Measurements from ENCODE around the gene MFSD12. TPM values are rescaled to one million over a fixed set of nuclear protein-coding genes. Genes with fewer than 3 reads are reported as not detected.
A peak's percentile ranks its signal among the peaks of the same experiment; 100 is the strongest.

MFSD12 gene
- total and polyA plus RNA-seq, 2 experiments from 2014 or later: 44.7 to 57.7 TPM

GRCh38 chr19:3544742-3545668, 12.4 kb downstream of the MFSD12 start:
- H3K4me2 ChIP-seq: no peak overlapping the region
- no peaks in the 10 kb centered on the region for H3K9me3 ChIP-seq (ENCODE audit: low read depth)
- H3K79me2 ChIP-seq: no peaks in the 10 kb centered on the region
- peak; percentile 58 for DNase-seq (ENCODE audit: low spot score)
- H4K20me1 ChIP-seq (ENCODE audit: insufficient read depth, poor library complexity, severe bottlenecking): no peaks in the 10 kb centered on the region
- H2AFZ ChIP-seq: no peak overlapping the region
- WGBS (ENCODE audit: low lambda C conversion rate, missing lambda C conversion rate): 62% methylated on average over 17 of the region's 30 CpGs
- H3K27ac ChIP-seq: no peak overlapping the region
- H3K36me3 ChIP-seq (replicated peaks; ENCODE audit: insufficient read depth, low read depth): no peaks in the 10 kb centered on the region
- no peaks in the 10 kb centered on the region for H3K27me3 ChIP-seq
- no peak for TF ChIP-seq EZH2 (IDR thresholded peaks at IDR 0.05; ENCODE audit: borderline replicate concordance)
- peak; percentile 85 for TF ChIP-seq CTCF (IDR thresholded peaks at IDR 0.05; ENCODE audit: poor library complexity)
- no peak for TF ChIP-seq EZH2phosphoT487 (IDR thresholded peaks at IDR 0.05; ENCODE audit: low read depth, severe bottlenecking, unreplicated experiment)
- H3K4me1 ChIP-seq (ENCODE audit: insufficient read depth): no peaks in the 10 kb centered on the region
- no peak overlapping the region for H3K4me3 ChIP-seq
- H3K9me2 ChIP-seq (replicated peaks; ENCODE audit: insufficient read depth): no peaks in the 10 kb centered on the region

- H3K9me2 ChIP-seq (replicated peaks; ENCODE audit: insufficient read depth): no peaks in the 10 kb centered on the region
- no peaks in the 10 kb centered on the region for H3K79me2 ChIP-seq
- no peak for TF ChIP-seq EZH2 (IDR thresholded peaks at IDR 0.05; ENCODE audit: borderline replicate concordance)
- TF ChIP-seq EZH2phosphoT487 (IDR thresholded peaks at IDR 0.05; ENCODE audit: low read depth, severe bottlenecking, unreplicated experiment): no peak
- no peak for TF ChIP-seq CTCF (IDR thresholded peaks at IDR 0.05; ENCODE audit: poor library complexity)
- H3K36me3 ChIP-seq (replicated peaks; ENCODE audit: insufficient read depth, low read depth): no peaks in the 10 kb centered on the region
- H3K4me3 ChIP-seq: no peak overlapping the region
- no peak overlapping the region for H3K4me2 ChIP-seq
- H3K4me1 ChIP-seq (ENCODE audit: insufficient read depth): no peaks in the 10 kb centered on the region
- no peaks in the 10 kb centered on the region for H4K20me1 ChIP-seq (ENCODE audit: insufficient read depth, poor library complexity, severe bottlenecking)
- H3K27ac ChIP-seq: no peak overlapping the region
- no peak overlapping the region for H2AFZ ChIP-seq
- WGBS (ENCODE audit: low lambda C conversion rate, missing lambda C conversion rate): 87% methylated on average over 9 of the region's 9 CpGs
- no peaks in the 10 kb centered on the region for H3K27me3 ChIP-seq
- H3K9me3 ChIP-seq (ENCODE audit: low read depth): no peaks in the 10 kb centered on the region
- no peak for DNase-seq (ENCODE audit: low spot score)
Observed at GRCh38 chr19:3544058-3544376, 13.4 kb downstream of the MFSD12 start.

GRCh38 chr19:3543150-3544057, 14.0 kb downstream of the MFSD12 start:
- H3K9me3 ChIP-seq (ENCODE audit: low read depth): no peaks in the 10 kb centered on the region
- no peak overlapping the region for H3K4me3 ChIP-seq
- H3K9me2 ChIP-seq (replicated peaks; ENCODE audit: insufficient read depth): no peaks in the 10 kb centered on the region
- H3K4me1 ChIP-seq (ENCODE audit: insufficient read depth): no peaks in the 10 kb centered on the region
- DNase-seq (ENCODE audit: low spot score): no peak
- TF ChIP-seq EZH2 (IDR thresholded peaks at IDR 0.05; ENCODE audit: borderline replicate concordance): no peak
- no peak for TF ChIP-seq CTCF (IDR thresholded peaks at IDR 0.05; ENCODE audit: poor library complexity)
- no peak for TF ChIP-seq EZH2phosphoT487 (IDR thresholded peaks at IDR 0.05; ENCODE audit: low read depth, severe bottlenecking, unreplicated experiment)
- 94% methylated on average over 33 of the region's 47 CpGs for WGBS (ENCODE audit: low lambda C conversion rate, missing lambda C conversion rate)
- H3K36me3 ChIP-seq (replicated peaks; ENCODE audit: insufficient read depth, low read depth): no peaks in the 10 kb centered on the region
- H3K79me2 ChIP-seq: no peaks in the 10 kb centered on the region
- peaks cover 3% of the 10 kb centered on the region for H4K20me1 ChIP-seq (ENCODE audit: insufficient read depth, poor library complexity, severe bottlenecking)
- no peak overlapping the region for H2AFZ ChIP-seq
- no peak overlapping the region for H3K4me2 ChIP-seq
- no peaks in the 10 kb centered on the region for H3K27me3 ChIP-seq
- H3K27ac ChIP-seq: no peak overlapping the region
